Activated T-cell treated with anti-CD3 and anti-CD28 coated beads, Interleukin-2, amount 50 U/mL, for 24 hours (primary cell): ENCODE results near the gene ADCY2.

Source experiments
- DNase-seq: peaks from one replicate; pipeline ENCODE4 v3.0.0-alpha.2; 2020
- H3K27ac Mint-ChIP-seq: 2 replicates; pipeline ENCODE4 v1.8.0; 2020; ENCODE audit warnings: mild to moderate bottlenecking, mixed read lengths
- H3K27me3 Mint-ChIP-seq: 2 replicates; pipeline ENCODE4 v1.8.0; 2020; ENCODE audit warnings: mixed read lengths
- H3K36me3 Mint-ChIP-seq: 2 replicates; pipeline ENCODE4 v1.8.0; 2020; ENCODE audit warnings: low read depth, mixed read lengths
- H3K4me1 Mint-ChIP-seq: 2 replicates; pipeline ENCODE4 v1.8.0; 2020; ENCODE audit warnings: low read depth, mixed read lengths
- H3K4me3 Mint-ChIP-seq: 2 replicates; pipeline ENCODE4 v1.8.0; 2020; ENCODE audit warnings: mild to moderate bottlenecking, moderate library complexity, mixed read lengths
- H3K9me3 Mint-ChIP-seq: 2 replicates; pipeline ENCODE4 v1.8.0; 2020; ENCODE audit warnings: mixed read lengths

ADCY2 gene

DNA sequence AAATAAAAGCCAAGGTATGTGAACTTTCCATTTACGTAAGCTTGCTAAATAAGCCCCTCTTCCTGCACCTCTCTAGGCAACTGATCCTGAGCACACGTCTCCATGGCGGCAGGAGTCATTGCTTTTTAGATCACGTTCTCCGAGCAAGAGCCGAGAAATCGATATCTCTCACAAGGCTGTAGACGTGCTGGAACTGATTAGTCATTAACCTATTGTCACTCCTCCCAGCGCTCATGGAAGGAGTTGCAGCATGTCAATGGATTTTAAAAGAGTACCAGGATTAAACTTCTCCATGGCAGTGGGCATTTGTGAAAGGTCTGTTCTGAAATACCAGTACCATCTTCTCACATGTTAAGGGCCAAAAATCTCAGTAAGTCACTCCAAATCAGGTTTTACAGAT, 4.7 kb upstream of the ADCY2 start:
- no peak for DNase-seq
- Mint-ChIP-seq H3K4me1 (no peaks in the 10 kb centered on the region), H3K9me3 (no peaks in the 10 kb centered on the region), H3K36me3 (no peaks in the 10 kb centered on the region), H3K27me3 (peaks cover 30% of the 10 kb centered on the region), H3K27ac (no peak overlapping the region), H3K4me3 (no peak overlapping the region)

DNA sequence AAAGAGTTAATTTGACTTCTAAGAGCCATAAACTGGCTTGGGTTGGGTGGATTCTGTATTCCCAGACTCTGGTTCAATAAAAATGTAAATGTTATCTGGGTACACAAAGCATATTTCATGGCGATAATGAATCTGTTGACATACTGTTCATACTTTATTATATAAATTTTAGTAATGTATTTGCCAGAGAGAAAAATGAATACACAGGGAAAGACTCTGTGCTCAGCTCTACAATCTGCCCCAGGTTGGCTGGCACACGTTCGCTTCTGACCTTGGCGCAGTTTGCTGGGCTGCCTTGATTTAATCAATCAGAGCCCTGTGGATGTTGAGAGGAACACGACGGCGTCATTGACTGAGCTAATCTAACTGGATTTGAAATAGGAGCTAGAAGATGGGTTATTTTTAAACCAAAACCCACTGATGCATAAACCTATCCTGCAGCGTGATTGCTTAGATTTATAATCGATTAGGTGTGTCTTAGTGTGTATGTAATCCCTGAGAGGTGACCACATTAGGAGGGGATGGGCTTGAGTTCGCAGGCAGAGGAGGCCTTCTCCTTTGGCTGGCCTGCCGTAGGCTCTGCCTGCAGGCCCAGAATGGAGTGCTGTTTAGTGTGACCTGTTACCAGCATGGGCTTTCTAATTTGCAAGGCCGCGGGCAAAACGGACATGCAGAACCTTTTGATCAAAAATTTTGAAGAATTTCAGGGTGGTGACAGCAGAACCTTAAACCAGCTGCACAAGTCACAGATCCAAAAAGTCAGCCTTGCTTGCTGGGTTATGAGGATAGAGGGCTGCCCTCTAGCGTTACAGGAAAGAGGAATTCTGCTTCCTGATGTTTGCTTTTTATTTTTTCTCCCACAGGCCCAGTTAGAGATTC, 3.9 kb upstream of the ADCY2 start:
- peaks cover 5% of the 10 kb centered on the region for H3K4me1 Mint-ChIP-seq
- H3K27ac Mint-ChIP-seq = no peak overlapping the region
- H3K9me3 Mint-ChIP-seq = no peaks in the 10 kb centered on the region
- H3K4me3 Mint-ChIP-seq = no peak overlapping the region
- DNase-seq = no peak
- H3K36me3 Mint-ChIP-seq = no peaks in the 10 kb centered on the region
- peaks cover 36% of the 10 kb centered on the region for H3K27me3 Mint-ChIP-seq

DNA sequence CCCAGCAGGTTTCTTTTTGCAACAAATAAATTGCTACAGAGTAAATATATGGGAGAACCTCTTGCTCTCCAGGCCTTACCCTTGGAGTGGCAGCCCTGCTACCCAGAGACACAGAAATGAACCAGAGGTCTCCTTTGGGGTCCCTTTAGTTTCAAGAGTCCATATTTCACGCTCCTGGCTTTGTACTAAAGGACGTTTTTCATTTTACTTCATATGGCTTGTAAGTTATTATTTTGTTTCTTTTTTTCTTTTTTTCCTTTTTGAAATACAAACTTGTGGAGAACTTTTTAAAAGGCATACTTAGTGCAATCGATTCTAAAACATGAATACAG, 3.3 kb upstream of the ADCY2 start:
- no peaks in the 10 kb centered on the region for H3K9me3 Mint-ChIP-seq

DNA sequence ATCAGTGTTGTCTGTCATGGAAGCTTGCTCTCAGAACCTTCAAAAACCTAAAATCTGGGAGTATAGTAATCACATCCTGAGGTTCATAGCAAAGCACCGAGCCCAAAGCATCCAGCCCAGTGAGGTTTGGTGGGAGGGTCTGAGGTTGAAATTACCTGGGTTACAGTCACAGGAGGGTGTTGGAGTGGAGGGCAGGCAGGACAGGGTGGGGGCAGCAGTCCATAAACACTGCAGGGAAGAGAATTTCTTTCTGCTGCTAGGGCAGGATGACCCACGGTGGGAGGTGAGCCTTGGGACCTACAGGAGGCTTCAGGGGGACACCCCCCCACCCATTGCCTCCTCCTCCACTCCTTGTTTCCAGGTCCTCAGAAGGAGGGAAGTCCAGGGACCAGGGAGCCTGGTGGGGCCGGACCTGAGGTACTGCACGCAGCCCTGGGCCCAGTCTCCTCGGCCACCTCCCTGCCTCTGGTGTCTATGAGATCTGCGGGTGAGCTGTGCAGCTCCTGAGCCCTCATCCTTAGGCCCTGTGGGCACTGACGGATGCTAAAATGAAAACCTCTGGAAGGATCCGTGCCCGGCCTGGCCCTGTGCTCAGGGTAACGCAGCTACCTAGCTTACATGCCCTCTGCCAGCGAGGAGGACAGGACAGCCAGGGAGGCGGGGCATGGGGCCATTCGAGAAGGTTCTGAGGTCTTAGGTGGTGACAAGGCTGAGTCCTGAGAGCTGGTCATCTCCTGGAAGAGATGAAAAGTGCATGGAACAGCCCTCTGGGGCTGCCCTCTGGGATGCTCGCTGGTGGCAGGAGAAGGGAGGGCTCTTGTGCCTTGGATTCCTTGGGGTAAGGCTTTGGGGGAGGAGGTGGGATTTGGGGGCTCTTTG, 1.8 kb upstream of the ADCY2 start:
- Mint-ChIP-seq H3K27ac (no peak overlapping the region), H3K4me3 (no peak overlapping the region)

More for the DNA sequence above, 3.3 kb upstream of the ADCY2 start:
- no peak for DNase-seq
- Mint-ChIP-seq H3K4me1 (peaks cover 6% of the 10 kb centered on the region), H3K27ac (no peak overlapping the region), H3K4me3 (no peak overlapping the region), H3K27me3 (peaks cover 42% of the 10 kb centered on the region), H3K36me3 (no peaks in the 10 kb centered on the region)

DNA sequence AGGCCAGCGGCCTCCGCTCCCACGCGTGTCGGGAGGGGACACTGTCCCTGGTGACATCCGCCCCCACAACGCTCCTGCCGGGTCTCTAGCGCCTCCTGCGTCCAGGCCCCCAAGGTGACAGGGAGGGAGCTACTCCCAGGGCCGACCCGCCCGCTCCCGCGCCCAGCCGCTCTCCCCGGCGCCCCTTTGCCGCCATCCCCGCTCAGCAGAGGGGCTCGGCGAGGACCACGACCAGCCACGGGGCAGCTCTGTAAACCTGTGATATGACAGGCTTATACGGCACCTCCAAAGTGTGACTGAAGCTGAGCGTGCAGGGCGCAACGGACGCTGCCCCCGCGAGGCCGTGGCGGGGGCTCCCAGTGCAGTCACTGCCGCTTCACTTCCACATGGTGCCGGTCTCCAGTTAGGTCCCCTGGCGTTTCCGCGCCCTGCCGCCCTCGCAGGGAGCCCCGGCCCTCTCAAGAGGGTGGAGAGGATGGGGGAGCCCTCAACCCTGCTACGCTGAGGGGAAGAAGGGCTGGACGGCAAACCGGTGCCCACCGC, 978 bp upstream of the ADCY2 start:
- DNase-seq = no peak
- no peaks in the 10 kb centered on the region for H3K36me3 Mint-ChIP-seq
- H3K27ac Mint-ChIP-seq = no peak overlapping the region
- H3K4me3 Mint-ChIP-seq = no peak overlapping the region
- no peaks in the 10 kb centered on the region for H3K9me3 Mint-ChIP-seq
- peaks cover 52% of the 10 kb centered on the region for H3K27me3 Mint-ChIP-seq
- peaks cover 6% of the 10 kb centered on the region for H3K4me1 Mint-ChIP-seq

More for the DNA sequence above, 1.8 kb upstream of the ADCY2 start:
- Mint-ChIP-seq H3K9me3 (no peaks in the 10 kb centered on the region), H3K27me3 (peaks cover 52% of the 10 kb centered on the region), H3K36me3 (no peaks in the 10 kb centered on the region), H3K4me1 (peaks cover 6% of the 10 kb centered on the region)
- no peak for DNase-seq

DNA sequence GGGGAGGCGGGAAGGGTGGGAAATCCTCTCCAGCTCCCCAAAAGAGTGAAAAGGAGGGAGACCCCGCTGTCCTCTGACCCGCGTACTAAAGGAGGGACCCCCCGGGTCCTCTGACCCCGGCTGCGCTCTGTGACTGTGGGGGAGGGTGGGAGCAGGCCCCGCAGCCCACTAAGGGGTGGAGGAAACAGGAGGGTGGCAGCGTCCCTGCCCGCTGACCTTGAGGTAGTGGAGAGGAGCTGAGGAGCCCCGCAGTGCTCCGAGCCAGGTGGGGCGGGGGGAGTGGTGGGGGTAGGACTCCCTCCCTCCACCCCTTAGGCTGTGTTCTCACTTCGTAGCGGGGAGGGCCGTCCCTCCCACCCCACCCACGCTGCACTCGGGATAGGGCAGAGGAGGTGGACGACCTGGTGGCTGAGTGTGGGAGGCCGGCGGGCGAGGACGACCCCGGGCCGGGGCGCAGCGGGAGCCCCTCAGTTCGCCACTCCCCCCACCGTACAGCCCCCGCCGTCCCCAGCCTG, 449 bp upstream of the ADCY2 start:
- Mint-ChIP-seq H3K4me3 (no peak overlapping the region), H3K27ac (no peak overlapping the region), H3K27me3 (peaks cover 52% of the 10 kb centered on the region), H3K9me3 (no peaks in the 10 kb centered on the region), H3K36me3 (no peaks in the 10 kb centered on the region), H3K4me1 (peaks cover 6% of the 10 kb centered on the region)
- DNase-seq = no peak

DNA sequence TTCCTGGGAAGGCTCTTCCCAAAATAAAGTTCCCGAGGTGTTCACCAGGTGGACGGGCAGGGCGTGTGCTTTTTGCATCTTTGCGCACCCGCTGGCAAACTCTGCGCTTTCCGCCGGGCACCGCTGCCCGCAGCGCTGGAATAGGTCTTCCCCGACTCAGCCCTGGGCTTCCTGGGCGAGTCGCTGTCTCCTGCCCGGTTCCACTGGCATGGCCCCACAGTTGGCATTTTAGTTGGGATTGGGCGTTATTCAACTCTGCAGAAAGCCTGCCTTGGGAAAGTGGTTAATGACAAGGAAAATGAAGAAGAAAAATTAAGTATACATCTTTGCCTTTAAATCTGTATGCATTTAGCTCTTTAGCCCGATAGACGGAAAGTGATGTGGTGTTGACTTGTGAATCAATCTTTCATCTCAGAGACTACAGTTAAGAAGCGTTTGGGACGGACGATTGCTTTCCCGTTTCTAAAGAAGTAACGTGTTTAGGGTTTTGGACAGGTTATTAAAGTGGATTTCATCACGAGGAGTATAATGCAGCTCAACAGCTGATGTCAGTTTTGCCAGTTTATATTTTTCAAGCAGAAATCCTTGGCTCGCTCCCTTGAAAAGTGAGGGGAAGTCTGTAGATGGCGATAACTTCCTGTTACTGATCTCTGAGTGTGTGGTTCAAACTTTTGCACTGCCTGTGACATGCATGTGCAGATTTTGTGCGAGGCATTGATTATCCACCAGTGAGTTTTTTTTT, 946 bp downstream of the ADCY2 start:
- H3K9me3 Mint-ChIP-seq = no peaks in the 10 kb centered on the region
- peaks cover 48% of the 10 kb centered on the region for H3K27me3 Mint-ChIP-seq
- no peaks in the 10 kb centered on the region for H3K36me3 Mint-ChIP-seq
- DNase-seq = no peak
- H3K27ac Mint-ChIP-seq = no peak overlapping the region
- no peak overlapping the region for H3K4me3 Mint-ChIP-seq
- H3K4me1 Mint-ChIP-seq = peaks cover 6% of the 10 kb centered on the region

DNA sequence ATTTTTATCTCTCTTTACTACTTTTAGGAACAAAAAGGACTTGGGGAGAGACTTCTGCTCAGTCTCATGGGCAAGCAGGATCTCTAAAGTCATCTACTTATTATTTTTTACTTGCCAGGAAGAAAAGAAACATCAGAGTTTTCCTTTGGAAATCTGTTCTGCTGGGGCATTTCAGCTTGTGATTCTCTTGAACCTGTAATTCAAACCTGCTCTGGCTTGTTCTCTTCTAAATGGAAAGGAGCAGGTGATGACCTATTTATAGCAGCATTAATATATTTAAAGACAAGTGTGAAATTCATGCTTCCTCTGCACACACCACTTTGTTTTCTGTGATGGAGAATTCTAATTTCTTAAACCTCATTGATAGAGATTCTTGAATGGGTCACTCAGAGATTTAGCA, 2.0 kb downstream of the ADCY2 start:
- no peaks in the 10 kb centered on the region for H3K9me3 Mint-ChIP-seq
- H3K4me3 Mint-ChIP-seq = no peak overlapping the region
- H3K27ac Mint-ChIP-seq = no peak overlapping the region
- H3K27me3 Mint-ChIP-seq = peaks cover 46% of the 10 kb centered on the region
- H3K36me3 Mint-ChIP-seq = no peaks in the 10 kb centered on the region
- no peak for DNase-seq
- peaks cover 6% of the 10 kb centered on the region for H3K4me1 Mint-ChIP-seq

DNA sequence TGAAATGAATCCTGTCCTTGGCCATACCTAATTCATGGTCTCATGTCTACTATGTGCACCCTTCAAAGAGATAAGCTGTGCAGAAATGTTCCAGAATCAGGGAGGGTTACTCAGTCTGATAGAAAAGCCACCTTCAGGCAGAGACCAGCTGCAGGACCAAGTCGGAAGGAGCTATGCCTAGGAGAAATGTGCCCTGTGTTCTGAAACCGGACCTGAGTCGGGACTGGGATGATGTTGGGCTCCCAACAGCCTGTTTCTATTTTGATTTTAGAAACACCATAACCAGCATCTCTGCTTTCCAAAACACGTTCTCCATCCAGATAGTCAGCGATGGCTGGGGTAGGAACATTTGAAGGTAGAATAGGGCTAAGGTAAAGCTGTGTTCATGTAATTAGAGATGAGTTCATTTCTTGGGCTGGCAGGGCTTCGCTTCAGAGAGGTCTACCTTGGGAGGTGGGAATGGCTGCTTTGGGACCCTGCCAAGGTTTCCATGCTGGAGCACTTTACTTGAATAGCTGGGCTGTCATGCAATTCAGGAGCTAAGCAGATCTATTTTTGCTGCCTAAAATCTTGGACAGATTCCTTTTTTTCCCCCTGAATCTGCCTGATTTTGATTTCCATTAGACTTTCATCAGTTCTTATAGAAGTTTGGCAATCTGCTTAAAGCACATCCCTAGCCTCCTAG, 2.8 kb downstream of the ADCY2 start:
- no peak for DNase-seq
- Mint-ChIP-seq H3K4me3 (no peak overlapping the region), H3K36me3 (no peaks in the 10 kb centered on the region)

DNA sequence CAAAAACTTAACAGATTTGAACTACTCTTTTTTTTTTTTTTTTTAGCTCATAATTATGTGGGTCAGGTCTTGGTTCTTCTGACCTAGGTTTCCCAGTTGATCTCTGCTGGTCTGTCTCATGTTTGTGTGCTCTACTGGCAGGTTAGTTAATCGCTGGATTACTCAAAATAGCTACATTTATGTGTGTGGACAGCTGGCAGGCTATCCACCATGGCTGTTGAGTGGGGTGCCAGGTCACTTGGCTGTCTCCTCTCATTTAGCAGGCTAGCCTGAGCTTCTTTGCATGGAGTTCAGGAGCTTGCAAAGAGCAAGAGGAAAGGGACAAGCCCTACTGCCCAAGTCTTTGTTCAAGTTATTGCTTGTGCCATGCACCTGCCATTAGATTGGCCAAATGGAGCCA, 9.3 kb downstream of the ADCY2 start:
- H3K36me3 Mint-ChIP-seq = no peaks in the 10 kb centered on the region
- H3K4me1 Mint-ChIP-seq = no peaks in the 10 kb centered on the region
- no peak for DNase-seq
- H3K9me3 Mint-ChIP-seq = no peaks in the 10 kb centered on the region
- peaks cover 2% of the 10 kb centered on the region for H3K27me3 Mint-ChIP-seq
- H3K27ac Mint-ChIP-seq = no peak overlapping the region
- H3K4me3 Mint-ChIP-seq = no peak overlapping the region

More for the DNA sequence above, 2.8 kb downstream of the ADCY2 start:
- Mint-ChIP-seq H3K27ac (no peak overlapping the region), H3K4me1 (peaks cover 6% of the 10 kb centered on the region), H3K9me3 (no peaks in the 10 kb centered on the region), H3K27me3 (peaks cover 38% of the 10 kb centered on the region)

DNA sequence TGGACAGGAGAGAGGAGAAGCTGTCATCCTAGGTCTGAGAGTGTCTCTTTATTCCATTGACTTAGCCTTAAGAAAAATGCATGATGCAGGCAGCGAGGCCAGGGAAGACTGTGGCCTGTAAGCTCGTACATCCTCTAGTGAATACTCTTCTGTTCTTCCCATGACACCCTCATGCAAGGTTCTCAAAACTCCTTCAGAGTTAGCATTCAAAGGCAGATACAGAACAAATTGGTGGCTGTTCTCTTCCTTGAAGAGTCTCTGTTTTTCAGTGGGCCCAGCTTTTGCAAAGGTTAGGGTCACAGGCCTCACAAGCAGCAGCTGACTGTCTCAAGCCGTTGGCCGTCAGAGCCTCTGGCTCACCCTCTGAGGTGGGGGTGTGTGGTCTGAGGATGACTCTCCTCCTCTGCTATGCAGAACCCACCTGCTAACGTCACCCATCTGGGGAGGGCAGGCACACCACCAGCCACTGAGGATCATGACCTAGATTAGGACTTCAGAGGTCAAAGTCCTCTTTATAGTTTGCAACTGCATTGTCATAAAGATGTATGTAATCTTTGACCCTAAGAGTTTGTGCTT, 15.1 kb downstream of the ADCY2 start:
- no peak for DNase-seq
- Mint-ChIP-seq H3K36me3 (no peaks in the 10 kb centered on the region), H3K4me1 (no peaks in the 10 kb centered on the region), H3K27ac (no peak overlapping the region), H3K4me3 (no peak overlapping the region), H3K9me3 (peaks cover 2% of the 10 kb centered on the region), H3K27me3 (no peaks in the 10 kb centered on the region)

DNA sequence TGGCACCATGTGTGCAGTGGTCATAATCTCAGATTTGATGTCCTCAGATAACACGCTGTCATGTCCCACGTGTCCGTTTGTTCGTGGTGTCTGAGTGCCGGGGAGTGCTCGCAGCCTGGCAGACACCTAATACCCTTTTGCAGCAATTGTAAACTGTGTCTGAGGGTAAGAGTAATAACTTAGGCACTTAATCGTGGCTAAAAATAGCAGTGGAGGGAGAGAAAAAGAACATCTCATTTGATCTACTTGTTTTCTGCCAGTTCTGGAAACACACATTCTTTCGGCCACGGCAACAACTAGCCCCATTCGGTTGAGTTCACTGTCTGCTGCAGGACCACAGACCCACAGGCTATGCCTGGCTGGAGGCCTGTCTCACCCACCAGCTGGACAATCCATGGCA, 16.5 kb downstream of the ADCY2 start:
- Mint-ChIP-seq H3K9me3 (peaks cover 2% of the 10 kb centered on the region), H3K4me3 (no peak overlapping the region), H3K27me3 (no peaks in the 10 kb centered on the region), H3K36me3 (no peaks in the 10 kb centered on the region), H3K4me1 (no peaks in the 10 kb centered on the region), H3K27ac (no peak overlapping the region)
- DNase-seq = no peak

DNA sequence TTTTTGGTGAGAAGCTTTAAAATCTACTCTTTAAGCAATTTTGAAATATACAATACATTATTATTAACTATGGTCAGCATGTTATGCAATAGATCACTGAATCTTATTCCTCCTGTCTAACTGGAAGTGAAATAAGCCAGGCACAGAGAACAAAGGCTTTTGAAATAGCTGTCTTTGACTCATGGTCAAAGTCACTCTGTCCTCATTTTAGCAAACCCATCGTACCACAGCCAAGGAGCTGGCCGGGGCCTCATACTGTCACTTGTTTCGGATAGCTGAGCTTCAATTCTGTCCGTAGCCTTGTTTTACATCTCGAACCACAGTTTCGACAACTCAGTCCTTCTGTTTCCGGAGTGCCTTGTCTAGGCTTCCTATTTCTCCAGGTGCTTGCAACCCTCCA, 19.2 kb downstream of the ADCY2 start:
- no peak overlapping the region for H3K27ac Mint-ChIP-seq
- peaks cover 2% of the 10 kb centered on the region for H3K9me3 Mint-ChIP-seq
- H3K36me3 Mint-ChIP-seq = no peaks in the 10 kb centered on the region
- H3K27me3 Mint-ChIP-seq = peaks cover 4% of the 10 kb centered on the region
- DNase-seq = no peak
- no peaks in the 10 kb centered on the region for H3K4me1 Mint-ChIP-seq
- no peak overlapping the region for H3K4me3 Mint-ChIP-seq
